ENCODE results near the gene PDE7B.

The PDE7B gene

GRCh38 chr6:135871296-135871695 is 19.8 kb downstream of the PDE7B start:
- no peak for DNase-seq (ENCODE audit: low read depth)
- no peak for TF ChIP-seq CTCF (IDR thresholded peaks at IDR 0.05; ENCODE audit: control insufficient read depth, extremely low read depth, insufficient read depth)
- H3K4me3 ChIP-seq (ENCODE audit: low read depth, low read length): no peak overlapping the region

- DNase-seq (ENCODE audit: low read depth): no peak
- no peak for TF ChIP-seq CTCF (IDR thresholded peaks at IDR 0.05; ENCODE audit: control insufficient read depth, extremely low read depth, insufficient read depth)
Observed at GRCh38 chr6:135871878-135872277, 20.4 kb downstream of the PDE7B start.

GRCh38 chr6:135875446-135875845 is 23.9 kb downstream of the PDE7B start:
- no peak for DNase-seq (ENCODE audit: low read depth)
- no peak overlapping the region for H3K4me3 ChIP-seq (ENCODE audit: low read depth, low read length)
- no peak for TF ChIP-seq CTCF (IDR thresholded peaks at IDR 0.05; ENCODE audit: control insufficient read depth, extremely low read depth, insufficient read depth)

More at GRCh38 chr6:135871878-135872277, 20.4 kb downstream of the PDE7B start:
- H3K4me3 ChIP-seq (ENCODE audit: low read depth, low read length): no peak overlapping the region

- no peak overlapping the region for H3K4me3 ChIP-seq (ENCODE audit: low read depth, low read length)
- TF ChIP-seq CTCF (IDR thresholded peaks at IDR 0.05; ENCODE audit: control insufficient read depth, extremely low read depth, insufficient read depth): no peak
- no peak for DNase-seq (ENCODE audit: low read depth)
Observed at GRCh38 chr6:135876058-135876457, 24.6 kb downstream of the PDE7B start.

- no peak overlapping the region for H3K4me3 ChIP-seq (ENCODE audit: low read depth, low read length)
- no peak for TF ChIP-seq CTCF (IDR thresholded peaks at IDR 0.05; ENCODE audit: control insufficient read depth, extremely low read depth, insufficient read depth)
- no peak for DNase-seq (ENCODE audit: low read depth)
Observed at GRCh38 chr6:135877666-135878065, 26.2 kb downstream of the PDE7B start.

- no peak overlapping the region for H3K4me3 ChIP-seq (ENCODE audit: low read depth, low read length)
- no peak for DNase-seq (ENCODE audit: low read depth)
- TF ChIP-seq CTCF (IDR thresholded peaks at IDR 0.05; ENCODE audit: control insufficient read depth, extremely low read depth, insufficient read depth): no peak
Observed at GRCh38 chr6:135880066-135880972, 28.8 kb downstream of the PDE7B start.
